MM.1S (cell line): Measurements from ENCODE around the gene SREBF1.

Experiments
- DNase-seq: peaks from one replicate; pipeline ENCODE4 v3.0.0-alpha.2; 2015
- H2AFZ ChIP-seq: fragments of 300-600 bp; sonication (generic); 2 replicates; pipeline ENCODE4 v1.6.0; 2016; ENCODE audit warnings: antibody characterized with exemption, low read length
- H3F3A ChIP-seq: fragments of 300-600 bp; sonication (generic); 2 replicates; pipeline ENCODE4 v1.6.1; 2016; ENCODE audit warnings: mild to moderate bottlenecking, antibody characterized with exemption, low read length, moderate library complexity, mixed read lengths; ENCODE audit not compliant: insufficient read depth
- H3K27ac ChIP-seq: fragments of 300-600 bp; sonication (generic); 2 replicates; pipeline ENCODE4 v1.5.1; 2016; ENCODE audit warnings: mild to moderate bottlenecking, low read length
- H3K27me3 ChIP-seq: fragments of 300-600 bp; sonication (generic); replicated peaks from 2 replicates; pipeline ENCODE4 v1.6.0; 2016; ENCODE audit warnings: low read length; ENCODE audit not compliant: insufficient read depth
- H3K36me3 ChIP-seq: fragments of 300-600 bp; sonication (generic); replicated peaks from 2 replicates; pipeline ENCODE4 v1.6.1; 2016; ENCODE audit warnings: mild to moderate bottlenecking, low read length, mixed read lengths; ENCODE audit not compliant: insufficient read depth
- H3K4me1 ChIP-seq: fragments of 300-600 bp; sonication (generic); 2 replicates; pipeline ENCODE4 v1.6.1; 2016; ENCODE audit warnings: low read length, mixed read lengths
- H3K4me2 ChIP-seq: fragments of 300-600 bp; sonication (generic); 2 replicates; pipeline ENCODE4 v1.6.0; 2016; ENCODE audit warnings: low read depth, low read length
- H3K4me3 ChIP-seq: fragments of 300-600 bp; sonication (generic); 2 replicates; pipeline ENCODE4 v1.5.1; 2016; ENCODE audit warnings: low read length, mixed read lengths
- H3K79me2 ChIP-seq: fragments of 300-600 bp; sonication (generic); 2 replicates; pipeline ENCODE4 v1.6.1; 2016; ENCODE audit warnings: mixed run types, low read length, mixed read lengths
- H3K9ac ChIP-seq: fragments of 300-600 bp; sonication (generic); 2 replicates; pipeline ENCODE4 v1.6.1; 2016; ENCODE audit warnings: low read length, mixed read lengths
- H3K9me2 ChIP-seq: fragments of 300-600 bp; sonication (generic); replicated peaks from 2 replicates; pipeline ENCODE4 v1.6.1; 2016; ENCODE audit warnings: mild to moderate bottlenecking, low read length, mixed read lengths; ENCODE audit not compliant: insufficient read depth
- H3K9me3 ChIP-seq: fragments of 300-600 bp; sonication (generic); replicated peaks from 2 replicates; pipeline ENCODE4 v1.6.1; 2016; ENCODE audit warnings: mild to moderate bottlenecking, low read length, mixed read lengths; ENCODE audit not compliant: insufficient read depth
- H4K20me1 ChIP-seq: fragments of 300-600 bp; sonication (generic); 2 replicates; pipeline ENCODE4 v1.6.1; 2016; ENCODE audit warnings: mild to moderate bottlenecking, low read length, moderate library complexity, mixed read lengths; ENCODE audit not compliant: insufficient read depth
- EZH2 ChIP-seq: fragments of 300-600 bp; sonication (generic); optimal IDR thresholded peaks from 2 replicates; pipeline ENCODE3; 2017; ENCODE audit warnings: low read depth, mild to moderate bottlenecking, antibody characterized with exemption, low read length, mixed read lengths
- EZH2phosphoT487 ChIP-seq: fragments of 300-600 bp; sonication (generic); IDR thresholded peaks from 2 replicates; pipeline ENCODE4 v1.6.1; 2018; ENCODE audit warnings: antibody characterized with exemption, low read length
- TF ChIP-seq, protein P1 (sequence below): fragments of 300-600 bp; sonication (generic); IDR thresholded peaks from 2 replicates; pipeline ENCODE4 v1.5.1; 2016; ENCODE audit warnings: antibody characterized with exemption, low read length, mixed read lengths

The SREBF1 gene

GRCh38 chr17:17789828-17790636 is 46.8 kb downstream of the SREBF1 start:
- H3K9me3 ChIP-seq = no peaks in the 10 kb centered on the region
- peaks cover 12% of the 10 kb centered on the region; the same call in 1 of the 2 replicates for H3K79me2 ChIP-seq
- H2AFZ ChIP-seq = no peak overlapping the region
- no peaks in the 10 kb centered on the region for H3K27me3 ChIP-seq
- H3K36me3 ChIP-seq = no peaks in the 10 kb centered on the region
- H3K9me2 ChIP-seq = no peaks in the 10 kb centered on the region
- H3K4me2 ChIP-seq = no peak overlapping the region
- H3K4me3 ChIP-seq = no peak overlapping the region
- no peak overlapping the region for H3K27ac ChIP-seq
- TF ChIP-seq, protein P1, sequence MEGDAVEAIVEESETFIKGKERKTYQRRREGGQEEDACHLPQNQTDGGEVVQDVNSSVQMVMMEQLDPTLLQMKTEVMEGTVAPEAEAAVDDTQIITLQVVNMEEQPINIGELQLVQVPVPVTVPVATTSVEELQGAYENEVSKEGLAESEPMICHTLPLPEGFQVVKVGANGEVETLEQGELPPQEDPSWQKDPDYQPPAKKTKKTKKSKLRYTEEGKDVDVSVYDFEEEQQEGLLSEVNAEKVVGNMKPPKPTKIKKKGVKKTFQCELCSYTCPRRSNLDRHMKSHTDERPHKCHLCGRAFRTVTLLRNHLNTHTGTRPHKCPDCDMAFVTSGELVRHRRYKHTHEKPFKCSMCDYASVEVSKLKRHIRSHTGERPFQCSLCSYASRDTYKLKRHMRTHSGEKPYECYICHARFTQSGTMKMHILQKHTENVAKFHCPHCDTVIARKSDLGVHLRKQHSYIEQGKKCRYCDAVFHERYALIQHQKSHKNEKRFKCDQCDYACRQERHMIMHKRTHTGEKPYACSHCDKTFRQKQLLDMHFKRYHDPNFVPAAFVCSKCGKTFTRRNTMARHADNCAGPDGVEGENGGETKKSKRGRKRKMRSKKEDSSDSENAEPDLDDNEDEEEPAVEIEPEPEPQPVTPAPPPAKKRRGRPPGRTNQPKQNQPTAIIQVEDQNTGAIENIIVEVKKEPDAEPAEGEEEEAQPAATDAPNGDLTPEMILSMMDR = no peak
- no peak for TF ChIP-seq EZH2phosphoT487
- no peak for TF ChIP-seq EZH2
- no peak overlapping the region for H3K9ac ChIP-seq
- H3K4me1 ChIP-seq = no peaks in the 10 kb centered on the region
- H4K20me1 ChIP-seq = no peaks in the 10 kb centered on the region
- no peak for DNase-seq
- H3F3A ChIP-seq = no peaks in the 10 kb centered on the region

DNA sequence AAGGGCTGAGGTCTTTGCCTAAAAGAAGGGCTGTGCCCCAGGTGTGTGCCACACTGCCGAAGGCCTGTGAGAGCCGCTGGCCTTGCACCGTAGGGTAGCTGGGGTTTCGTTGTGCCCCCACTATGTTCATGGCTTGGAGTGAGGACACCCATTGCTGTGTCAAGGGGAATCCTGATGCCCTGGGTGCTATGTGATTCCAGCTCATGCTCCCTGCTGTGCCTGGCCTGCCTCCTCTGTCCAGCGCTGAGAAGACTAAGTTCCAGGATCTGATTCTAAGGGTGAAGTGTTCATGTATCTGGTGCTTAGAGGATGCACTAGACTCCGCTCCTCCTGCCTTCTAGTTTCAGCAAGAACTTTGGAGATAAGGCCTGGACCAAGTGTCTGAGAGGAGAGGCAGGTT is 47.4 kb downstream of the SREBF1 start:
- H3K9me3 ChIP-seq = no peaks in the 10 kb centered on the region
- H4K20me1 ChIP-seq = no peaks in the 10 kb centered on the region
- TF ChIP-seq EZH2 (no peak), EZH2phosphoT487 (no peak)
- TF ChIP-seq, protein P1 = no peak
- H3K9me2 ChIP-seq = no peaks in the 10 kb centered on the region
- no peak overlapping the region for H3K27ac ChIP-seq
- no peaks in the 10 kb centered on the region for H3K4me1 ChIP-seq
- H3K4me3 ChIP-seq = no peak overlapping the region
- H3K9ac ChIP-seq = no peak overlapping the region
- H2AFZ ChIP-seq = no peak overlapping the region
- H3K27me3 ChIP-seq = no peaks in the 10 kb centered on the region
- H3F3A ChIP-seq = no peaks in the 10 kb centered on the region
- DNase-seq = no peak
- peaks cover 17% of the 10 kb centered on the region for H3K79me2 ChIP-seq
- H3K36me3 ChIP-seq = no peaks in the 10 kb centered on the region
- no peak overlapping the region for H3K4me2 ChIP-seq

GRCh38 chr17:17788967-17789366 is 47.8 kb downstream of the SREBF1 start:
- Histone ChIP-seq H3K27me3 (no peaks in the 10 kb centered on the region), H3K79me2 (peaks cover 20% of the 10 kb centered on the region), H3K4me2 (no peak overlapping the region), H3F3A (no peaks in the 10 kb centered on the region), H3K27ac (no peak overlapping the region), H3K36me3 (no peaks in the 10 kb centered on the region), H2AFZ (no peak overlapping the region), H3K4me3 (no peak overlapping the region), H3K4me1 (no peaks in the 10 kb centered on the region), H3K9me2 (no peaks in the 10 kb centered on the region), H3K9me3 (no peaks in the 10 kb centered on the region), H4K20me1 (no peaks in the 10 kb centered on the region), H3K9ac (no peak overlapping the region)
- no peak for DNase-seq
- TF ChIP-seq EZH2 (no peak), EZH2phosphoT487 (no peak)
- TF ChIP-seq, protein P1 = no peak
